BE2C (cell line): ENCODE measurements around the gene ETV2.

Experiments used
- DNase-seq: peaks from one replicate; pipeline ENCODE4 v3.0.0-alpha.2; 2020
- H3K27me3 ChIP-seq: fragments of 250-450 bp; sonication (Bioruptor Pico); 2 replicates; pipeline ENCODE4 v1.5.1; 2020; ENCODE audit warnings: mild to moderate bottlenecking
- H3K36me3 ChIP-seq: fragments of 250-450 bp; sonication (Bioruptor Pico); 2 replicates; pipeline ENCODE4 v1.5.1; 2020; ENCODE audit warnings: mild to moderate bottlenecking
- H3K4me1 ChIP-seq: fragments of 250-450 bp; sonication (Bioruptor Pico); 2 replicates; pipeline ENCODE4 v1.5.1; 2020
- H3K4me3 ChIP-seq: 2 replicates; pipeline ENCODE4 v1.5.1; 2011; ENCODE audit warnings: low read depth, low read length
- H3K9me3 ChIP-seq: fragments of 250-450 bp; sonication (Bioruptor Pico); 2 replicates; pipeline ENCODE4 v1.5.1; 2020
- TF ChIP-seq, protein P1 (sequence below): IDR thresholded peaks from 2 replicates; pipeline ENCODE4 v1.5.1; 2012; ENCODE audit warnings: mild to moderate bottlenecking, low read depth, low read length

Gene ETV2

GRCh38 chr19:35607661-35608060 is 33.9 kb upstream of the ETV2 start:
- no peaks in the 10 kb centered on the region; the same call in 1 of the 2 replicates for H3K9me3 ChIP-seq

DNA sequence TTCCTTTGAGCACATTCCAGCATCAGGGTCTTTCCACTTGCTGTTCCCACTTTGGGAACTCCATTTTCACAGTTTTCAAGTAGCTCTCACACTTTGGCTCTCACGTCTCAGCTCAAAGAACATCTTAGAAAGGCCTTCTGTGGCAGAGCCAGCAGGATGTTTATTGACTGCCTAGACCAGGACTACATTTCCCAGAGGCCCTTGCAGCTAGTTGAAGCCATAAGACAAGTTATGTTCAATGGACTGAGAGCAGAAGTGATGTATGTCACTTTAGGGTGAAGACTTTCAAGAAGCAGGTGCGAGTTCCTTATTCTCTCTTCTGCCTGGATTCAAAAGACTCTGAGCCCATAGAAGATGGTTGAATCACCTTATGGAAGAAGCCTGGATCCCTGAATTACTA is 33.3 kb upstream of the ETV2 start:
- Histone ChIP-seq H3K4me3 (no peak overlapping the region), H3K9me3 (no peaks in the 10 kb centered on the region; the same call in 1 of the 2 replicates), H3K36me3 (no peaks in the 10 kb centered on the region), H3K27me3 (no peaks in the 10 kb centered on the region), H3K4me1 (no peaks in the 10 kb centered on the region)
- DNase-seq, result no peak
- TF ChIP-seq, protein P1, sequence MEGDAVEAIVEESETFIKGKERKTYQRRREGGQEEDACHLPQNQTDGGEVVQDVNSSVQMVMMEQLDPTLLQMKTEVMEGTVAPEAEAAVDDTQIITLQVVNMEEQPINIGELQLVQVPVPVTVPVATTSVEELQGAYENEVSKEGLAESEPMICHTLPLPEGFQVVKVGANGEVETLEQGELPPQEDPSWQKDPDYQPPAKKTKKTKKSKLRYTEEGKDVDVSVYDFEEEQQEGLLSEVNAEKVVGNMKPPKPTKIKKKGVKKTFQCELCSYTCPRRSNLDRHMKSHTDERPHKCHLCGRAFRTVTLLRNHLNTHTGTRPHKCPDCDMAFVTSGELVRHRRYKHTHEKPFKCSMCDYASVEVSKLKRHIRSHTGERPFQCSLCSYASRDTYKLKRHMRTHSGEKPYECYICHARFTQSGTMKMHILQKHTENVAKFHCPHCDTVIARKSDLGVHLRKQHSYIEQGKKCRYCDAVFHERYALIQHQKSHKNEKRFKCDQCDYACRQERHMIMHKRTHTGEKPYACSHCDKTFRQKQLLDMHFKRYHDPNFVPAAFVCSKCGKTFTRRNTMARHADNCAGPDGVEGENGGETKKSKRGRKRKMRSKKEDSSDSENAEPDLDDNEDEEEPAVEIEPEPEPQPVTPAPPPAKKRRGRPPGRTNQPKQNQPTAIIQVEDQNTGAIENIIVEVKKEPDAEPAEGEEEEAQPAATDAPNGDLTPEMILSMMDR, result no peak

More at GRCh38 chr19:35607661-35608060, 33.9 kb upstream of the ETV2 start:
- Histone ChIP-seq H3K4me1 (no peaks in the 10 kb centered on the region), H3K36me3 (no peaks in the 10 kb centered on the region), H3K27me3 (no peaks in the 10 kb centered on the region), H3K4me3 (no peak overlapping the region)
- DNase-seq, result no peak
- TF ChIP-seq, protein P1, result no peak

DNA sequence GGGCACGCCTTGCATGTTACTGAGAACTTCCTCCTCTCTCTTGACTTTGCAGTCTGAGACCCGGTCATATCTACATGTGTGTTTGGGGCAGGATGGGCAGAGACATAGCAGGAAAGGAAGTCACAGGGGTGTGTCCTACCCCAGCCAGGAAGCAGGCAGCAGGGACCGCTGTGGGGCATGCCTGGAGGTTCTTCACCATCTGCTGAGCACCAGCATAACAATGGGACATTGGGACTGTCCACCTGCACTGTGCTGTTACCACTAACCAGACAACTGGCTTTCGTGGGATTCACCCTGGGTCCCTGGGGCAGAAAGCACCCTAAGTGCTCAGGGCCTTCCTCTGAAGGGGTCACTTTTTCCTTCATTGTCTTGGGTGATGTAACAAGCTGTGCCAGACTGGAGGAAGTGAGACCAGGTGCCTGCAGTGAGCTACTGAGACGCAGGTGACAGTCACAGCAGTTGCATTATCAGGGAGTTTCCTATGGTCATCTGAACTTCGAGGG is 31.6 kb upstream of the ETV2 start:
- DNase-seq, result no peak
- Histone ChIP-seq H3K36me3 (peaks cover 2% of the 10 kb centered on the region; the same call in 1 of the 2 replicates), H3K9me3 (no peaks in the 10 kb centered on the region; the same call in 1 of the 2 replicates), H3K4me3 (no peak overlapping the region), H3K27me3 (no peaks in the 10 kb centered on the region), H3K4me1 (no peaks in the 10 kb centered on the region)
- TF ChIP-seq, protein P1, result no peak

DNA sequence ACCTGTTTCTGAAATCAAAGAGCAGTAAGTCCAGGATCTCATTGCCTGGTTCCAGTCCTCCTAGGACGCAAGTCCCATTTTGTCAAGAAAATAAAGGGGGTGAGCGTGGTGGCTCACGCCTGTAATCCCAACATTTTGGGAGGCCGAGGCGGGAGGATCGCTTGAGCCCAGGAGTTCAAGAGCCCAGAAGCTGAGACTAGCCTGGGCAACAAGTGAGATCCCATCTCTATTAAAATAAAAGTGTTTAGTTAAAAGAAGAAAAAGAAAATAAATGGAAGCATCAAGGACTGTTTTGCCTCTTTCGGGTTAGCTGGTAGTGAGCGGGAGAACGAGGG is 29.4 kb upstream of the ETV2 start:
- TF ChIP-seq, protein P1, result no peak
- H3K9me3 ChIP-seq, result no peaks in the 10 kb centered on the region; the same call in 1 of the 2 replicates
- H3K4me3 ChIP-seq, result peak overlapping the region; percentile 97
- H3K27me3 ChIP-seq, result no peaks in the 10 kb centered on the region
- peaks cover 11% of the 10 kb centered on the region for H3K36me3 ChIP-seq
- no peaks in the 10 kb centered on the region for H3K4me1 ChIP-seq
- no peak for DNase-seq

- TF ChIP-seq, protein P1, result 0 out of 2 replicates have a peak, but pooled peaks have one; percentile 5
- H3K36me3 ChIP-seq, result peaks cover 11% of the 10 kb centered on the region
- no peaks in the 10 kb centered on the region for H3K4me1 ChIP-seq
- peak; percentile 95 for DNase-seq
- H3K4me3 ChIP-seq, result peak within 1 kb of the TSS; percentile 97
- H3K27me3 ChIP-seq, result no peaks in the 10 kb centered on the region
- H3K9me3 ChIP-seq, result no peaks in the 10 kb centered on the region; the same call in 1 of the 2 replicates
These were observed 28.8 kb upstream of the ETV2 start, which contains the start of gene HAUS5 for GRCh38 chr19:35612559-35613321. HAUS5 (plus strand) TSS chr19:35612735; CDS start chr19:35612795, 60 bp downstream.

- no peak for DNase-seq
- Histone ChIP-seq H3K4me1 (no peaks in the 10 kb centered on the region), H3K4me3 (peak overlapping the region; percentile 97), H3K9me3 (no peaks in the 10 kb centered on the region), H3K36me3 (peaks cover 11% of the 10 kb centered on the region), H3K27me3 (no peaks in the 10 kb centered on the region)
- TF ChIP-seq, protein P1, result no peak
These were observed 28.0 kb upstream of the ETV2 start for GRCh38 chr19:35613574-35613973.
